Astrocyte (in vitro differentiated cells and primary cell): ENCODE results near the gene CDH11. TPM values are rescaled to one million over a fixed set of nuclear protein-coding genes. Genes with fewer than 3 reads are reported as not detected.

Experiments used
- DNase-seq: peaks from one replicate; pipeline ENCODE4 v3.0.0-alpha.2; 2010; ENCODE audit warnings: low read depth
- FAIRE-seq: peaks from 2 replicates; lab custom pipeline; 2011; peaks lifted over from hg19 to GRCh38; lab: Jason Lieb, UNC
- H2AFZ ChIP-seq: 2 replicates; pipeline ENCODE4 v1.6.0; 2012; ENCODE audit warnings: low read depth, low read length, inconsistent platforms
- H3K27ac ChIP-seq: 2 replicates; pipeline ENCODE4 v1.5.1; 2011; ENCODE audit warnings: low read depth, low read length, inconsistent platforms
- H3K27me3 ChIP-seq: 2 replicates; pipeline ENCODE4 v1.6.0; 2011; ENCODE audit warnings: low read length, inconsistent platforms; ENCODE audit not compliant: insufficient read depth
- H3K36me3 ChIP-seq: 2 replicates; pipeline ENCODE4 v1.5.1; 2011; ENCODE audit warnings: low read length, inconsistent platforms; ENCODE audit not compliant: insufficient read depth
- H3K4me1 ChIP-seq: 2 replicates; pipeline ENCODE4 v1.5.1; 2011; ENCODE audit warnings: low read length, inconsistent platforms; ENCODE audit not compliant: insufficient read depth
- H3K4me2 ChIP-seq: 2 replicates; pipeline ENCODE4 v1.6.0; 2012; ENCODE audit warnings: low read length, inconsistent platforms
- H3K4me3 ChIP-seq: 2 replicates; pipeline ENCODE4 v1.5.1; 2011; ENCODE audit warnings: low read depth, mild to moderate bottlenecking, low read length, inconsistent platforms; ENCODE audit not compliant: insufficient read depth
- H3K79me2 ChIP-seq: 2 replicates; pipeline ENCODE4 v1.6.0; 2012; ENCODE audit warnings: mild to moderate bottlenecking, low read length, inconsistent platforms; ENCODE audit not compliant: insufficient read depth
- H3K9ac ChIP-seq: 2 replicates; pipeline ENCODE4 v1.6.0; 2012; ENCODE audit warnings: mild to moderate bottlenecking, low read length, inconsistent platforms
- H3K9me3 ChIP-seq: 2 replicates; pipeline ENCODE4 v1.5.1; 2012; ENCODE audit warnings: low read depth, mild to moderate bottlenecking, low read length, inconsistent platforms; ENCODE audit not compliant: insufficient read depth
- H4K20me1 ChIP-seq: 2 replicates; pipeline ENCODE4 v1.6.0; 2012; ENCODE audit warnings: low read length, inconsistent platforms; ENCODE audit not compliant: insufficient read depth
- H3K27ac Mint-ChIP-seq: one replicate; pipeline ENCODE4 v1.8.0; 2021; ENCODE audit warnings: mild to moderate bottlenecking, mixed read lengths; ENCODE audit not compliant: unreplicated experiment
- H3K27me3 Mint-ChIP-seq: one replicate; pipeline ENCODE4 v1.8.0; 2021; ENCODE audit warnings: low read depth, mixed read lengths; ENCODE audit not compliant: unreplicated experiment
- H3K36me3 Mint-ChIP-seq: one replicate; pipeline ENCODE4 v1.8.0; 2021; ENCODE audit warnings: low read depth, mixed read lengths; ENCODE audit not compliant: unreplicated experiment
- H3K4me1 Mint-ChIP-seq: one replicate; pipeline ENCODE4 v1.8.0; 2021; ENCODE audit warnings: low read depth, mixed read lengths; ENCODE audit not compliant: unreplicated experiment
- H3K4me3 Mint-ChIP-seq: one replicate; pipeline ENCODE4 v1.8.0; 2021; ENCODE audit warnings: mild to moderate bottlenecking, moderate library complexity, mixed read lengths; ENCODE audit not compliant: unreplicated experiment
- H3K9me3 Mint-ChIP-seq: one replicate; pipeline ENCODE4 v1.8.0; 2021; ENCODE audit warnings: mild to moderate bottlenecking, mixed read lengths; ENCODE audit not compliant: unreplicated experiment
- EZH2 ChIP-seq: IDR thresholded peaks from 2 replicates; pipeline ENCODE4 v1.6.1; 2012; ENCODE audit warnings: mild to moderate bottlenecking, low read length, inconsistent platforms; ENCODE audit not compliant: insufficient read depth
- total RNA-seq: library from RNA; stranded (reverse); gene quantifications from 2 replicates; pipeline ENCODE4 v1.2.1, GENCODE V29; 2021
- TF ChIP-seq, protein P1 (sequence below): IDR thresholded peaks from 2 replicates; pipeline ENCODE4 v1.5.1; 2011; ENCODE audit warnings: low read depth, mild to moderate bottlenecking, inconsistent platforms, low read length, moderate library complexity; ENCODE audit not compliant: insufficient read depth

Gene CDH11
- total RNA-seq, 1 donor from 2014 or later, result 313 TPM

DNA sequence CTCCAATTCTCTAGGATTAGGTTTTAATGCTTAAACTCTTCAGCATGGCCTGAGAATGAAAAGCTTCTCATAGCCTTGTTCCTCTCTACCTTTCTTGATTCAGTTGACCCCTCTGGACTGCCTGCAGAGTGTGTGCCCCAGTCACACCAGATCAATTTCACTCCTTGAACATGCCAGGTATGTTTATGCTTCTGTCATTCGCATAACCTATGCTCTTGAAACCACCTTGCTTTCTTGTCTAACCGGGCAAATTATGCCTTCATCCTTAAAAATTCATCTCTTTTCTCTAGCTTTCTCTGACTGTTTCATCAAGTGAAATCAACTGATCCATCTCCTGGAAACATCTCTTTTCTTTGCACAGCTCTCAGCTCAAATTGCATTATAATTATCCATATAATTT is 42.3 kb downstream of the CDH11 start:
- H3K27me3 Mint-ChIP-seq, result no peaks in the 10 kb centered on the region
- no peaks in the 10 kb centered on the region for H3K9me3 Mint-ChIP-seq
- Histone ChIP-seq H3K79me2 (peaks cover 97% of the 10 kb centered on the region), H3K4me2 (no peak overlapping the region), H3K4me3 (no peak overlapping the region), H3K36me3 (peaks cover 8% of the 10 kb centered on the region), H3K27ac (no peak overlapping the region), H3K4me1 (no peaks in the 10 kb centered on the region), H2AFZ (no peak overlapping the region), H3K9ac (no peak overlapping the region), H3K9me3 (no peaks in the 10 kb centered on the region), H3K27me3 (no peaks in the 10 kb centered on the region), H4K20me1 (peaks cover 94% of the 10 kb centered on the region)
- H3K36me3 Mint-ChIP-seq, result peaks cover 14% of the 10 kb centered on the region
- no peak for FAIRE-seq
- peaks cover 17% of the 10 kb centered on the region for H3K4me1 Mint-ChIP-seq
- TF ChIP-seq, protein P1, sequence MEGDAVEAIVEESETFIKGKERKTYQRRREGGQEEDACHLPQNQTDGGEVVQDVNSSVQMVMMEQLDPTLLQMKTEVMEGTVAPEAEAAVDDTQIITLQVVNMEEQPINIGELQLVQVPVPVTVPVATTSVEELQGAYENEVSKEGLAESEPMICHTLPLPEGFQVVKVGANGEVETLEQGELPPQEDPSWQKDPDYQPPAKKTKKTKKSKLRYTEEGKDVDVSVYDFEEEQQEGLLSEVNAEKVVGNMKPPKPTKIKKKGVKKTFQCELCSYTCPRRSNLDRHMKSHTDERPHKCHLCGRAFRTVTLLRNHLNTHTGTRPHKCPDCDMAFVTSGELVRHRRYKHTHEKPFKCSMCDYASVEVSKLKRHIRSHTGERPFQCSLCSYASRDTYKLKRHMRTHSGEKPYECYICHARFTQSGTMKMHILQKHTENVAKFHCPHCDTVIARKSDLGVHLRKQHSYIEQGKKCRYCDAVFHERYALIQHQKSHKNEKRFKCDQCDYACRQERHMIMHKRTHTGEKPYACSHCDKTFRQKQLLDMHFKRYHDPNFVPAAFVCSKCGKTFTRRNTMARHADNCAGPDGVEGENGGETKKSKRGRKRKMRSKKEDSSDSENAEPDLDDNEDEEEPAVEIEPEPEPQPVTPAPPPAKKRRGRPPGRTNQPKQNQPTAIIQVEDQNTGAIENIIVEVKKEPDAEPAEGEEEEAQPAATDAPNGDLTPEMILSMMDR, result no peak
- TF ChIP-seq EZH2, result no peak
- DNase-seq, result no peak
- H3K27ac Mint-ChIP-seq, result no peak overlapping the region
- H3K4me3 Mint-ChIP-seq, result no peak overlapping the region

DNA sequence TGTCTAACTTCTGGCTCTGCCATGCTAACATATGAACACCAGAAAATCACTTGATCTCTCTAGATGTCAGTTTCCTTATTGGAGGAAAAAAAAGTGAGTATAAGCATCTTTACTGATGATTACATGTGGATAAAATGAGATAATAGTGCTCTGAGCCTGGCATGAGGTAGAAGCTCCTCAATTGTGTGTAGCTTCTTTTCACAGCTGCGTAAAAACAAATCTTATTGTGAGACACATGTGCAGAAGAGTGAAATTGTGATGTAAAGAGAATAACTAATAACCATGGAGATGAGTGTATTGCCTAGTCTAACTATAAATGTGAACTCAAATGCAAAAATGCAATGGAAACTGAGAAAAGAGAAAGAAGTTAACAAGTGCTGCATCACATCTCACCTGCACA is 44.7 kb downstream of the CDH11 start:
- Histone ChIP-seq H3K9ac (no peak overlapping the region), H2AFZ (no peak overlapping the region), H3K79me2 (peaks cover 97% of the 10 kb centered on the region), H4K20me1 (peaks cover 87% of the 10 kb centered on the region), H3K4me3 (no peak overlapping the region), H3K9me3 (no peaks in the 10 kb centered on the region), H3K27ac (no peak overlapping the region), H3K4me2 (no peak overlapping the region), H3K27me3 (no peaks in the 10 kb centered on the region), H3K36me3 (peaks cover 8% of the 10 kb centered on the region), H3K4me1 (peaks cover 4% of the 10 kb centered on the region)
- Mint-ChIP-seq H3K36me3 (peaks cover 12% of the 10 kb centered on the region), H3K27me3 (no peaks in the 10 kb centered on the region), H3K4me1 (peaks cover 8% of the 10 kb centered on the region), H3K4me3 (no peak overlapping the region), H3K27ac (no peak overlapping the region), H3K9me3 (no peaks in the 10 kb centered on the region)
- DNase-seq (no peak), FAIRE-seq (no peak)
- no peak for TF ChIP-seq EZH2
- TF ChIP-seq, protein P1, result no peak

DNA sequence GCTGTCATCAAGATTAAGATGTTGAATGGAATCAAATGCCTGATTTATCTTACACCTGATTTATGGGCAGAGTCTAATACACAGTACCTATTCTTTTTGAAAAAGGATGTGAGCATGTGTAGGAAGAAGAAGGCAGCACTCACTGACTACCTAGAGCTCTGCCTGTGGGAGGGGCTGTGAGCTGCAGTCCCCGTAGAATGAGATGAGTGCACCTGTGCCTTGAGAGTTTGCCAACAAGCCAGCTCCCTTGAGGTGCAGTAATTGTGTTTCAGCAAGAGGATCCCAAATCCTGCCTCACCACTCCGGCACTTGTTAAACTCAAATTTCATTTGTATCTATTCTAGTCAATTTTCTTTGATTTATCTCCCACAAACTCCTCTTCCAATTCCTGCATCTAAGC is 46.0 kb downstream of the CDH11 start:
- Histone ChIP-seq H3K36me3 (peaks cover 8% of the 10 kb centered on the region), H3K4me2 (no peak overlapping the region), H3K4me1 (peaks cover 17% of the 10 kb centered on the region), H3K9me3 (no peaks in the 10 kb centered on the region), H3K79me2 (peaks cover 98% of the 10 kb centered on the region), H2AFZ (no peak overlapping the region), H3K27ac (no peak overlapping the region), H3K27me3 (no peaks in the 10 kb centered on the region), H4K20me1 (peaks cover 88% of the 10 kb centered on the region), H3K9ac (no peak overlapping the region), H3K4me3 (no peak overlapping the region)
- FAIRE-seq (no peak), DNase-seq (no peak)
- Mint-ChIP-seq H3K36me3 (peaks cover 9% of the 10 kb centered on the region), H3K9me3 (no peaks in the 10 kb centered on the region), H3K4me1 (peaks cover 9% of the 10 kb centered on the region), H3K27me3 (no peaks in the 10 kb centered on the region), H3K27ac (no peak overlapping the region), H3K4me3 (no peak overlapping the region)
- TF ChIP-seq EZH2, result no peak
- TF ChIP-seq, protein P1, result no peak
